OCI-LY1 (cell line): ENCODE measurements around the gene UBQLN4.

Experiments
- H2AFZ ChIP-seq: fragments of 200-600 bp; sonication (generic), shearing (Covaris generic); 2 replicates; pipeline ENCODE4 v1.6.0; 2014; ENCODE audit warnings: antibody characterized with exemption, mild to moderate bottlenecking, low read length
- H3F3A ChIP-seq: fragments of 200-600 bp; sonication (generic), shearing (Covaris generic); 2 replicates; pipeline ENCODE4 v1.6.0; 2014; ENCODE audit warnings: mild to moderate bottlenecking, antibody characterized with exemption, low read length, moderate library complexity; ENCODE audit not compliant: insufficient read depth
- H3K27ac ChIP-seq: fragments of 200-600 bp; sonication (generic); 2 replicates; pipeline ENCODE4 v1.5.1; 2014; ENCODE audit warnings: low read length, mixed run types, mild to moderate bottlenecking, low read depth; ENCODE audit not compliant: poor library complexity, severe bottlenecking
- H3K27me3 ChIP-seq: fragments of 200-600 bp; sonication (generic); 2 replicates; pipeline ENCODE4 v1.6.0; 2014; ENCODE audit warnings: antibody characterized with exemption, mild to moderate bottlenecking, low read length, moderate library complexity; ENCODE audit not compliant: insufficient read depth
- H3K36me3 ChIP-seq: fragments of 200-600 bp; sonication (generic); 2 replicates; pipeline ENCODE4 v1.6.1; 2014; ENCODE audit warnings: mild to moderate bottlenecking, antibody characterized with exemption, low read length, moderate library complexity, mixed read lengths; ENCODE audit not compliant: insufficient read depth
- H3K4me1 ChIP-seq: fragments of 200-600 bp; sonication (generic); 2 replicates; pipeline ENCODE4 v1.5.1; 2014; ENCODE audit warnings: mild to moderate bottlenecking, low read length, moderate library complexity; ENCODE audit not compliant: insufficient read depth, severe bottlenecking
- H3K4me2 ChIP-seq: fragments of 200-600 bp; sonication (generic), shearing (Covaris generic); 2 replicates; pipeline ENCODE4 v1.6.1; 2014; ENCODE audit warnings: low read length
- H3K4me3 ChIP-seq: fragments of 200-600 bp; sonication (generic); 2 replicates; pipeline ENCODE4 v1.5.1; 2014; ENCODE audit warnings: low read length, low read depth, mild to moderate bottlenecking, mixed read lengths; ENCODE audit not compliant: poor library complexity, severe bottlenecking
- H3K79me2 ChIP-seq: fragments of 200-600 bp; shearing (Covaris generic); 2 replicates; pipeline ENCODE4 v1.6.1; 2016; ENCODE audit warnings: mixed run types, low read length, mixed read lengths; ENCODE audit not compliant: insufficient read depth
- H3K9ac ChIP-seq: fragments of 200-600 bp; sonication (generic), shearing (Covaris generic); 2 replicates; pipeline ENCODE4 v1.6.1; 2014; ENCODE audit warnings: mild to moderate bottlenecking, low read length, mixed read lengths
- H3K9me2 ChIP-seq: fragments of 200-600 bp; sonication (generic), shearing (Covaris generic); 2 replicates; pipeline ENCODE4 v1.6.1; 2014; ENCODE audit warnings: low read depth, mild to moderate bottlenecking, low read length, mixed read lengths
- H3K9me3 ChIP-seq: fragments of 200-600 bp; shearing (Covaris generic); 2 replicates; pipeline ENCODE4 v1.6.1; 2014; ENCODE audit warnings: low read length, mixed read lengths
- H4K20me1 ChIP-seq: fragments of 200-600 bp; sonication (generic), shearing (Covaris generic); 2 replicates; pipeline ENCODE4 v1.6.0; 2016; ENCODE audit warnings: mild to moderate bottlenecking, low read length; ENCODE audit not compliant: insufficient read depth
- CTCF ChIP-seq: fragments of 200-600 bp; sonication (generic), shearing (Covaris generic); IDR thresholded peaks from 2 replicates; pipeline ENCODE4 v1.5.1; 2017; ENCODE audit warnings: mild to moderate bottlenecking, antibody characterized with exemption, low read length, moderate library complexity, mixed read lengths
- EZH2 ChIP-seq: fragments of 200-600 bp; sonication (generic), shearing (Covaris generic); IDR thresholded peaks from 2 replicates; pipeline ENCODE4 v1.8.0; 2017; ENCODE audit warnings: borderline replicate concordance, mixed run types, mild to moderate bottlenecking, antibody characterized with exemption, low read length, moderate library complexity, mixed read lengths

UBQLN4 gene

DNA sequence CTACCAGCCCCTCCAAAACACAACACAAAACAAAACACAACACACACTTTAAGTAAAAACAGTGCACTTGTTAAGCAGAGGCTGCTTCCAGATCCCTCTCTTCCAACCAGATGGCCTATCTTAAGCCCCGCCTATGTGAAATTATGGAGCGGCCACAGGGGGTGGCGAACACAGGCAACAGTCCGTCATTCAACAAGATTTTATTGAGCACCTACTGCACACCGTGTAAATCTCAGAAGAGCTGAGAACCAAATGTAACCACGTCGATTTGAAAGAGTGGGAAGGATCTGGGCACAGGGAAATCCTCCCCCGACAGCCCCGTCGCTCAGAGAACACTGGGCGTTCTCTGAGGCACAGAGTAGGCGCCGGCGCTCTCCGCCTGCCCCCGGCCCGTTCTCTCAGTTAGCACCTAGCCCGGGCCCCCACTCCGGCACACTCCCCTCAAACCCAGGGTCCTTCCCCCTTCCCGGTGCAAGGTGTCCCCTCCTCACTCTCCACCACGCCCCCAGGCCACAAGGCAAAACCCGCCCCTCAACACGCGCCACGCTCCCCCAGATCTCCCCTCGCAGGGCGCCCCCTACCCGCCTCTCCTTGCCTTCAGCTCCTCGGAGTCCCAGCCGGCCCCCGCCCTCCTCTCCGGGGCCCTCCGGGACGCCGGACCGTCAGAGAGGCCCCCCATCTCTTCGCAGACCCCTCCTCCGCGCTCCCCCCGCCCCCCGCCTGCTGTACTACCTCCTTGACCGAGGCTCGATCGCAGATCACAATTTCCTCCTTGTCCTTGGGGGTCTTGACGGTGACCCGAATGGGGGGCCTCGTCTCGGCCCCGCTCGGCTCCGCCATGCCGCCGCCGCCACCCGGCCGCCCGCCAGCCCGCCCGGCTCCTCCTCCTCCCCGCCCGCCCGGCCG is 483 bp downstream of the UBQLN4 start:
- no peaks in the 10 kb centered on the region for H3K9me2 ChIP-seq
- peak overlapping the region; percentile 87 for H3K9ac ChIP-seq
- H3K36me3 ChIP-seq: peaks cover 24% of the 10 kb centered on the region; the same call in 1 of the 2 replicates
- H3K27ac ChIP-seq: peak overlapping the region; percentile 35
- H3K79me2 ChIP-seq: no peaks in the 10 kb centered on the region
- H3K4me3 ChIP-seq: peak overlapping the region; percentile 73
- H4K20me1 ChIP-seq: no peaks in the 10 kb centered on the region
- H3K4me1 ChIP-seq: peaks cover 16% of the 10 kb centered on the region
- no peaks in the 10 kb centered on the region for H3K27me3 ChIP-seq
- H3K4me2 ChIP-seq: peak overlapping the region; percentile 71
- H3F3A ChIP-seq: no peaks in the 10 kb centered on the region
- no peak overlapping the region for H2AFZ ChIP-seq
- TF ChIP-seq EZH2: no peak
- peak; percentile 48; the same call in 1 of the 2 replicates for TF ChIP-seq CTCF
- no peaks in the 10 kb centered on the region for H3K9me3 ChIP-seq

DNA sequence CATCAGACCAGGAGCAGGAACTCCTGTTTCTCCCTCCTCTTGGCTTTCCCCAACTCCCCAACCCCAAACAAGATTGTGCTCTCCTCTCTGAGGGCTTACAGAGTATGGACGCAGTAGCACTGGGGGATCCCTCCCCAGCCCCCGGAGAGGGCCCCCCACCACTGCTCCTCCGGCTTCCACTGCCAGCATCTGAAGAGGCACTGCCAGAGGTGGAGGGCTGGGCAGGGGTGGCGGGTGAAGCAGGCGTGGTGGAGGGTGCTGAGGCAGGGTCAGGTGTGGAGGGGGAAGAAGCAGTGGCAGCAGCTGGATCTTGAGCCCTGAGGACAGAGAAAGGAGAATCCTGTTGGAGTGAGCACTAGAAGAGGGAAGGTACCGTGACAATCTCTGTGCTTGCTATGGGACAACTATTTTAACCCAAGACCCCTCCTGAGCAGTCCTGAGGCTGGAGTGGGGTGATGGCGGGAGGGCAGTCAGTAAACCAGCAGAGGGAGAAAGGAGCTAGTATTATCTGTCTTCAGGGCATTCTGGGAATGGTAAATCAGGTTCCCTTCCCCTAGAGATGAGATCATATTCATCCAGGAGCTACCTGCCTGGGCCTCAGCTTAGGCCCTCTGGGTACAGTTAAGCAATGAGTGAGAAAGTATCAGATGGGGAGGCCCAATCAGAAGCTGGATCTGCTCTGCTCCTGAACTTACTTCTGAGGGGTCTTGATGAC is 2.4 kb downstream of the UBQLN4 start:
- Histone ChIP-seq H3K27ac (no peak overlapping the region), H3K9me3 (no peaks in the 10 kb centered on the region), H4K20me1 (no peaks in the 10 kb centered on the region), H3K9ac (no peak overlapping the region), H3K4me3 (no peak overlapping the region), H2AFZ (no peak overlapping the region), H3K27me3 (no peaks in the 10 kb centered on the region), H3K36me3 (peaks cover 32% of the 10 kb centered on the region), H3K4me1 (peaks cover 16% of the 10 kb centered on the region), H3K9me2 (no peaks in the 10 kb centered on the region), H3K79me2 (no peaks in the 10 kb centered on the region), H3K4me2 (no peak overlapping the region), H3F3A (no peaks in the 10 kb centered on the region)
- TF ChIP-seq CTCF: no peak
- TF ChIP-seq EZH2: no peak

DNA sequence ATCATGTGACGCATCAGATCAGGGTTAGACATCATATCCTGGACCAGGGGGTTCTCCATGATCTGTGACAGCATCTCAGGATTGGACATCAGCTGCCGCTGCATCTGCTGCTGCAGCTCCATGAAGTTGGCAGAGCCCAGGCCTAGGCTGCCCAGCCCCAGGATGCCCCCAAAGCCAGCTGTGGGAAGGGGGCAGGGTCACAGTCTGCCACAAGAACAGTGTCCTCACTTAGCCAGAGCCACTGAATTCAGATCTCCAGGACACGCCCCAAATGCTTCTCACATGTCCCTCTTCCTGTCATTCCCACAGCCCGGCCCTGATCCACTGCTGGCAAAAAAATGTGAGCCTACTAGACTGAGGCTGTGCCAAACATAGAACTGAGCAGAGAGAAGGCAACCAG is 3.2 kb downstream of the UBQLN4 start:
- H3F3A ChIP-seq: no peaks in the 10 kb centered on the region
- H3K9ac ChIP-seq: no peak overlapping the region
- H3K79me2 ChIP-seq: no peaks in the 10 kb centered on the region
- no peak overlapping the region for H3K4me2 ChIP-seq
- no peak overlapping the region for H3K4me3 ChIP-seq
- peaks cover 9% of the 10 kb centered on the region for H3K4me1 ChIP-seq
- H3K27me3 ChIP-seq: no peaks in the 10 kb centered on the region
- H3K9me3 ChIP-seq: no peaks in the 10 kb centered on the region
- H3K9me2 ChIP-seq: no peaks in the 10 kb centered on the region
- H2AFZ ChIP-seq: no peak overlapping the region
- no peak for TF ChIP-seq EZH2
- no peak for TF ChIP-seq CTCF
- H3K36me3 ChIP-seq: peaks cover 34% of the 10 kb centered on the region
- H4K20me1 ChIP-seq: no peaks in the 10 kb centered on the region
- H3K27ac ChIP-seq: no peak overlapping the region
